ENCODE results near the gene GNAT1.
"Not testable (repeated sequence)": the region's sequence is repeated elsewhere in the genome, so short reads cannot be mapped to it uniquely, and the experiment has no call there.

Gene GNAT1

GRCh38 chr3:50203809-50204803 is 12.7 kb downstream of the GNAT1 start:
- no peak for DNase-seq (ENCODE audit: low read depth)

GRCh38 chr3:50204804-50205412 is 13.5 kb downstream of the GNAT1 start, which contains the start of gene SLC38A3:
SLC38A3 (plus strand) TSS chr3:50205271; CDS start chr3:50214200, 8,929 bp downstream.
- no peak for DNase-seq (ENCODE audit: low read depth)

GRCh38 chr3:50205413-50206276 is 14.2 kb downstream of the GNAT1 start:
- no peak for DNase-seq (ENCODE audit: low read depth)

- DNase-seq (ENCODE audit: low read depth) = no peak
These were observed 16.1 kb downstream of the GNAT1 start for GRCh38 chr3:50207359-50208042.

- DNase-seq (ENCODE audit: low read depth) = no peak
These were observed 17.4 kb downstream of the GNAT1 start for GRCh38 chr3:50208677-50209344.

- DNase-seq (ENCODE audit: low read depth) = no peak
These were observed 18.7 kb downstream of the GNAT1 start for GRCh38 chr3:50210176-50210509.

GRCh38 chr3:50210510-50211367 is 19.3 kb downstream of the GNAT1 start:
- DNase-seq (ENCODE audit: low read depth) = no peak

GRCh38 chr3:50211368-50211717 is 19.9 kb downstream of the GNAT1 start:
- DNase-seq (ENCODE audit: low read depth) = not testable (repeated sequence)

GRCh38 chr3:50211930-50212329 is 20.5 kb downstream of the GNAT1 start:
- peak; percentile 91 for DNase-seq (ENCODE audit: low read depth)

- no peak for DNase-seq (ENCODE audit: low read depth)
These were observed 21.1 kb downstream of the GNAT1 start for GRCh38 chr3:50212502-50212901.

- DNase-seq (ENCODE audit: low read depth) = no peak
These were observed 21.6 kb downstream of the GNAT1 start for GRCh38 chr3:50212971-50213370.

- DNase-seq (ENCODE audit: low read depth) = no peak
These were observed 22.0 kb downstream of the GNAT1 start for GRCh38 chr3:50213373-50213772.

- no peak for DNase-seq (ENCODE audit: low read depth)
These were observed 23.4 kb downstream of the GNAT1 start for GRCh38 chr3:50214824-50215223.

- DNase-seq (ENCODE audit: low read depth) = no peak
These were observed 24.1 kb downstream of the GNAT1 start for GRCh38 chr3:50215529-50215928.

GRCh38 chr3:50217681-50218080 is 26.3 kb downstream of the GNAT1 start:
- no peak for DNase-seq (ENCODE audit: low read depth)

GRCh38 chr3:50218448-50218847 is 27.0 kb downstream of the GNAT1 start:
- no peak for DNase-seq (ENCODE audit: low read depth)

- DNase-seq (ENCODE audit: low read depth) = no peak
These were observed 27.9 kb downstream of the GNAT1 start for GRCh38 chr3:50219285-50219684.

- DNase-seq (ENCODE audit: low read depth) = no peak
These were observed 28.7 kb downstream of the GNAT1 start for GRCh38 chr3:50220109-50220508.

GRCh38 chr3:50221051-50221410 is 29.6 kb downstream of the GNAT1 start:
- no peak for DNase-seq (ENCODE audit: low read depth)

- DNase-seq (ENCODE audit: low read depth) = no peak
These were observed 30.2 kb downstream of the GNAT1 start for GRCh38 chr3:50221411-50222168.

Measured in amniotic epithelial cell (primary cell).